Astrocyte (in vitro differentiated cells and primary cell): ENCODE data around the gene PKD1.

Experiments
- EZH2 ChIP-seq: IDR thresholded peaks from 2 replicates; pipeline ENCODE4 v1.6.1; 2012; ENCODE audit warnings: mild to moderate bottlenecking, low read length, inconsistent platforms; ENCODE audit not compliant: insufficient read depth
- TF ChIP-seq, protein P1 (sequence below): IDR thresholded peaks from 2 replicates; pipeline ENCODE4 v1.5.1; 2011; ENCODE audit warnings: low read depth, mild to moderate bottlenecking, inconsistent platforms, low read length, moderate library complexity; ENCODE audit not compliant: insufficient read depth

DNA sequence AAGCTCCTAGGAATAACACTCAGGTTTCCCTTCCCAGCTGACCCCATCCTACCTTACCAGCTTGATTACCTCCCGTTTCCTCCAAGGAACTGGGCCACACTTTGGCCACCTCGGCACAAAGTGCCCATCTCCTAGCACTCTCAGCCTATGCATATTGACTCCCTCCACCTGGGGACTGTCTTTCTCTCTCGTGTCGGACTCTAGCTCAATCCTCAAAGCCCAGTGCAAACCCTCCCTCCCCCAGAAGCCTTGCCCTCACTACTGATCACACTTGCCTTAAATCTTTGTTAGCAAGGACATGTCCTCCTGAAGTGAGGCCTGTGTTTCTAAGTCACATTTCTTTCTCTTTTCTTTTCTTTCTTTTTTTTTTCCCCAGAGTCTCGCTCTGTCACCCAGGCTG, 10.1 kb upstream of the PKD1 start:
- TF ChIP-seq, protein P1, sequence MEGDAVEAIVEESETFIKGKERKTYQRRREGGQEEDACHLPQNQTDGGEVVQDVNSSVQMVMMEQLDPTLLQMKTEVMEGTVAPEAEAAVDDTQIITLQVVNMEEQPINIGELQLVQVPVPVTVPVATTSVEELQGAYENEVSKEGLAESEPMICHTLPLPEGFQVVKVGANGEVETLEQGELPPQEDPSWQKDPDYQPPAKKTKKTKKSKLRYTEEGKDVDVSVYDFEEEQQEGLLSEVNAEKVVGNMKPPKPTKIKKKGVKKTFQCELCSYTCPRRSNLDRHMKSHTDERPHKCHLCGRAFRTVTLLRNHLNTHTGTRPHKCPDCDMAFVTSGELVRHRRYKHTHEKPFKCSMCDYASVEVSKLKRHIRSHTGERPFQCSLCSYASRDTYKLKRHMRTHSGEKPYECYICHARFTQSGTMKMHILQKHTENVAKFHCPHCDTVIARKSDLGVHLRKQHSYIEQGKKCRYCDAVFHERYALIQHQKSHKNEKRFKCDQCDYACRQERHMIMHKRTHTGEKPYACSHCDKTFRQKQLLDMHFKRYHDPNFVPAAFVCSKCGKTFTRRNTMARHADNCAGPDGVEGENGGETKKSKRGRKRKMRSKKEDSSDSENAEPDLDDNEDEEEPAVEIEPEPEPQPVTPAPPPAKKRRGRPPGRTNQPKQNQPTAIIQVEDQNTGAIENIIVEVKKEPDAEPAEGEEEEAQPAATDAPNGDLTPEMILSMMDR = no peak
- no peak for TF ChIP-seq EZH2
